ENCODE results near the gene NEFH.

GRCh38 chr22:29470159-29470855 lies 9.7 kb upstream of the NEFH start:
- TF ChIP-seq CTCF (IDR thresholded peaks at IDR 0.05) (peak; percentile 55 to 88 (median 77)), POLR2AphosphoS5 (IDR thresholded peaks at IDR 0.05) (peak; percentile 40), POLR2A (IDR thresholded peaks at IDR 0.05) (no peak)
